Measurements from ENCODE around the gene CD82.

CD82 gene

GRCh38 chr11:44528581-44528980 lies 36.9 kb upstream of the CD82 start:
- intact Hi-C loops (cut with micrococcal nuclease), result loop anchor here (5.0 kb wide), 1 partner anchor 176 kb away; no protein-coding TSS in a partner anchor
- peaks cover 65% of the 10 kb centered on the region for H3K4me1 Mint-ChIP-seq (ENCODE audit: low read depth)
- H3K27ac Mint-ChIP-seq, result peak overlapping the region; percentile 63

GRCh38 chr11:44529895-44530412 lies 35.5 kb upstream of the CD82 start:
- H3K27ac Mint-ChIP-seq, result peak overlapping the region; percentile 61
- intact Hi-C loops (cut with micrococcal nuclease), result loop anchor here (1.0 to 5.0 kb wide), 2 partner anchors 35 to 178 kb away; partner anchors contain the start of gene CD82
- no peaks in the 10 kb centered on the region for H3K9me3 Mint-ChIP-seq
- no peaks in the 10 kb centered on the region for H3K36me3 Mint-ChIP-seq (ENCODE audit: low read depth)
- peaks cover 57% of the 10 kb centered on the region for H3K4me1 Mint-ChIP-seq (ENCODE audit: low read depth)
- H3K4me3 Mint-ChIP-seq, result no peak overlapping the region
- peaks cover 27% of the 10 kb centered on the region for H3K27me3 Mint-ChIP-seq

More at GRCh38 chr11:44528581-44528980, 36.9 kb upstream of the CD82 start:
- H3K4me3 Mint-ChIP-seq, result no peak overlapping the region
- H3K27me3 Mint-ChIP-seq, result peaks cover 26% of the 10 kb centered on the region
- H3K36me3 Mint-ChIP-seq (ENCODE audit: low read depth), result no peaks in the 10 kb centered on the region
- no peaks in the 10 kb centered on the region for H3K9me3 Mint-ChIP-seq

DNA sequence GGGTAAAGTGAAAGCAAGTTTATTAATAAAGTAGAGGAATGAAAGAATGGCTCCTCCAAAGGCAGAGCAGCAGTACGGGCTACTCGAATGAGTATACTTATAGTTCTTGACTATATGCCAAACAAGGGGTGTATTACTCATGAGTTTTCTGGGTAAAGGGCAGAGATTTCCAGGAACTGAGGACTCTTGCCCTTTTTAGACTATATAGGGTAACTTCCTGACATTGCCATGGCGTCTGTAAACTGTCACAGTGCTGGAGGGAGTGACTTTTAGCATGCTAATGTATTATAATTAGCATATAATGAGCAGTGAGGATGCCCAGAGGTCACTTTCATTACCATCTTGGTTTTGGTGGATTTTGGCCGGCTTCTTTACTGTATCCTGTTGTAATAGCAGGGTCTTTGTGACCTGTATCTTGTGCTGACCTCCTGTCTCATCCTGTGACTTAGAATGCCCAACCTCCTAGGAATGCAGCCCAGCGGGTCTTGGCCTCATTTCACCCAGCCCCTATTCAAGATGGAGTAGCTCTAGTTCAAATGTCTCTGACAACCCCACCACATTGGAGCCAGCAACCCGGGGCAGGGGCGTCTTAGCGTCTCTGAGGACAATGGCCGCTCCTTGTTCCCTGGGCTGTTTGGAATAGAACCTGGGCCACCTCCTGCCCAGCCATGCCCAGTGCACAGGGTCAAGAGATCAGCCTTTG lies 34.9 kb upstream of the CD82 start:
- no peaks in the 10 kb centered on the region for H3K36me3 Mint-ChIP-seq (ENCODE audit: low read depth)
- H3K27me3 Mint-ChIP-seq, result peaks cover 24% of the 10 kb centered on the region
- peak overlapping the region; percentile 61 for H3K27ac Mint-ChIP-seq
- H3K9me3 Mint-ChIP-seq, result no peaks in the 10 kb centered on the region
- no peak overlapping the region for H3K4me3 Mint-ChIP-seq
- H3K4me1 Mint-ChIP-seq (ENCODE audit: low read depth), result peaks cover 51% of the 10 kb centered on the region
- intact Hi-C loops (cut with micrococcal nuclease), result loop anchor here (1.0 kb wide), 1 partner anchor 35 kb away; the partner anchor contains the start of gene CD82

DNA sequence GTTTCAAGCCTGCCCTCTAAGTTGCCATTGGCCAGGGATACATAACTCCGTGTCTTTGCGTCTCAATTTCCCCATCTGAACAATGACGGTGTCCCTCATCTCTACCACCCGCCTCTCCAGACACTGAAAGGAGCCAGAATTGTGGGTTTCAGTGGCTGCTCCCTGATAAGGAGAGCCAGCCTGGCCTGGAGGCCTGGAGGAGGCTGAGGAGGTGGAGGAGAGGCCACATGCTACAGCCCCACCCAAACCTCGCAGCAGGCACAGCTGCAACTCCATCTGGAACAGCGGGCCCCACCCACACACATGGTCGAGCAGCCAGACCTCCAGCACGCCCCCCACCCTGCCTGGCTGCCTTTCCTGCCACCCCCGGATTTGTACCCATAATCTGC lies 34.4 kb upstream of the CD82 start:
- H3K9me3 Mint-ChIP-seq, result no peaks in the 10 kb centered on the region
- peak overlapping the region; percentile 20 for H3K4me3 Mint-ChIP-seq
- H3K36me3 Mint-ChIP-seq (ENCODE audit: low read depth), result no peaks in the 10 kb centered on the region
- H3K27ac Mint-ChIP-seq, result peak overlapping the region; percentile 61
- peaks cover 19% of the 10 kb centered on the region for H3K27me3 Mint-ChIP-seq
- H3K4me1 Mint-ChIP-seq (ENCODE audit: low read depth), result peaks cover 46% of the 10 kb centered on the region
- intact Hi-C loops (cut with micrococcal nuclease), result no loop called here

- Mint-ChIP-seq H3K4me1 (ENCODE audit: low read depth) (peaks cover 45% of the 10 kb centered on the region), H3K36me3 (ENCODE audit: low read depth) (no peaks in the 10 kb centered on the region), H3K27me3 (peaks cover 17% of the 10 kb centered on the region), H3K9me3 (no peaks in the 10 kb centered on the region), H3K4me3 (no peak overlapping the region), H3K27ac (peak overlapping the region; percentile 61)
- intact Hi-C loops (cut with micrococcal nuclease), result no loop called here
Measured at GRCh38 chr11:44531636-44532035, 33.8 kb upstream of the CD82 start.

GRCh38 chr11:44532809-44533208 lies 32.7 kb upstream of the CD82 start:
- H3K4me1 Mint-ChIP-seq (ENCODE audit: low read depth), result peaks cover 46% of the 10 kb centered on the region
- intact Hi-C loops (cut with micrococcal nuclease), result no loop called here
- no peak overlapping the region for H3K27ac Mint-ChIP-seq
- no peak overlapping the region for H3K4me3 Mint-ChIP-seq
- no peaks in the 10 kb centered on the region for H3K36me3 Mint-ChIP-seq (ENCODE audit: low read depth)
- peaks cover 15% of the 10 kb centered on the region for H3K27me3 Mint-ChIP-seq
- no peaks in the 10 kb centered on the region for H3K9me3 Mint-ChIP-seq

DNA sequence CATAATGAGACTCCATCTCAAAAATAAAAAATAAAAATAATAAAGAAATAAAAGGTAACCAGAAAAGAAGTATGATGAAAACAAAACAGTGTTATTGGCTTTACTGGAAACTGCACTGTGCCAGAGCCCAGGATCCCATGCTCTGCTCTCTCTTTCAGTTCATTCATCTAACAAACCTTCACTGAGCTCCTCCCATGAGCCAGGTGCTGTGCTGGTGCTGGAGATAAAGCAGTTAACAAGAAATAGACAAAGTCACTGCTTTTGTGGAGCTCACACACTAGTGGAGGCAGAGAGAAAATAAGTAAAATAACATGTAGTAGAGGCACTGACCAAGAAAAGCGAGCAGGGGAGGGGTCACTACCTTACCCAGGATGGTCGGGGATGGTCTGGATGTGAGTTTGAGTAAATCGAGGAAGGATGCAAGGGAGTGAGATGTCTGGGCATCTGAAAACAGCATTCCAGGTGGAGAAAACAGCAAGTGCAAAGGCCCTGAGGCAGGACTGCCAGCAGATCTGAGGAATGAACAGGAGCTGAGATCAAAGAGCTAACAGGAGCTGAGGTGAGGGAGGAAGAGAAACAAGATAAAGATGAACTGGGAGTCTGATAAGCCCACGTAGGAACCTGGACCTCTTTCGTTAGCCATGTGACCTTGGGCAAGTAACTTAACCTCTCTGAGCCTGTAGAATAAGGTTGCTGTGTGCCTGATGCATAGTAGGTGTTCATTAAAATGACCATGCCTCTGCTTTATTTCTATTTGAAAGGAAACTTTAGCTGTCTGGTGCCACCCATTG lies 31.3 kb upstream of the CD82 start:
- H3K9me3 Mint-ChIP-seq, result no peaks in the 10 kb centered on the region
- H3K4me1 Mint-ChIP-seq (ENCODE audit: low read depth), result peaks cover 38% of the 10 kb centered on the region
- H3K36me3 Mint-ChIP-seq (ENCODE audit: low read depth), result no peaks in the 10 kb centered on the region
- no peak overlapping the region for H3K4me3 Mint-ChIP-seq
- H3K27me3 Mint-ChIP-seq, result peaks cover 17% of the 10 kb centered on the region
- intact Hi-C loops (cut with micrococcal nuclease), result no loop called here
- no peak overlapping the region for H3K27ac Mint-ChIP-seq

- H3K27ac Mint-ChIP-seq, result no peak overlapping the region
- intact Hi-C loops (cut with micrococcal nuclease), result no loop called here
- peaks cover 17% of the 10 kb centered on the region for H3K27me3 Mint-ChIP-seq
- no peak overlapping the region for H3K4me3 Mint-ChIP-seq
- H3K9me3 Mint-ChIP-seq, result no peaks in the 10 kb centered on the region
- H3K4me1 Mint-ChIP-seq (ENCODE audit: low read depth), result peaks cover 27% of the 10 kb centered on the region
- no peaks in the 10 kb centered on the region for H3K36me3 Mint-ChIP-seq (ENCODE audit: low read depth)
Measured at GRCh38 chr11:44535191-44535980, 30.1 kb upstream of the CD82 start.

DNA sequence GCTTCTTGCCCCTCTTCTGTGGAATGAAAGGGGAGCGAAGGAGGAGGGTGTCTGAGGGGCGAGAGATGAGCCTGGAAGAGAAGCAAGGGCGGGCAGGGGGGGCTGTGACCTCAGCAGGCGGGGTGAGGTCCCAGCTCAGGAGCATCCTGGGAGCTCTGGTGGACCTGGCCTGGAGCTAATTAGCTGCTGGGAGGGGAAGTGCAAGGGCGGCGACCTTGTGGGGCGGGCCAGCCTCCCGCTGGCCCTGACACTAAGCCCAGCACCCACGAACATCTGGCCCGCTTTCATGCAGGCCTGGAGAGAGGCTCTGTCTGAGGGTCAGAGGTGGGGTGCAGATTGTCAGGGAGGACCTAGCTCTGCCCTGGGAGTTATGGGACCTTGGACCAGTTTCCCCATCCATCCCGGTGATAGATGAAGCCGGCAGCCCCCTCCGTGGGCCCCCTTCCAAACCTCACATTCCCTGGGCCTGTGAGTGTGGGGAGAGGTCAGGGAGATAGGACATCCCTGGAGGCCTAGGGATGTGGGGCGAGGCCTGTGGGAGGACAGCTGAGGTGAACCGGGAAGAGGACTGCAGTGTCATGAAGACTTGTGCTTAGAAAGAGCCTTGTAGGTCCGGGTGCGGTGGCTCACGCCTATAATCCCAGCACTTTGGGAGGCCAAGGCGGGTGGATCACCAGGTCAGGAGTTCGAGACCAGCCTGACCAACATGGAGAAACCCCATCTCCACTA lies 28.5 kb upstream of the CD82 start:
- Mint-ChIP-seq H3K27me3 (peaks cover 20% of the 10 kb centered on the region), H3K4me3 (no peak overlapping the region), H3K36me3 (ENCODE audit: low read depth) (no peaks in the 10 kb centered on the region), H3K9me3 (no peaks in the 10 kb centered on the region), H3K27ac (no peak overlapping the region), H3K4me1 (ENCODE audit: low read depth) (peaks cover 12% of the 10 kb centered on the region)
- intact Hi-C loops (cut with micrococcal nuclease), result no loop called here

DNA sequence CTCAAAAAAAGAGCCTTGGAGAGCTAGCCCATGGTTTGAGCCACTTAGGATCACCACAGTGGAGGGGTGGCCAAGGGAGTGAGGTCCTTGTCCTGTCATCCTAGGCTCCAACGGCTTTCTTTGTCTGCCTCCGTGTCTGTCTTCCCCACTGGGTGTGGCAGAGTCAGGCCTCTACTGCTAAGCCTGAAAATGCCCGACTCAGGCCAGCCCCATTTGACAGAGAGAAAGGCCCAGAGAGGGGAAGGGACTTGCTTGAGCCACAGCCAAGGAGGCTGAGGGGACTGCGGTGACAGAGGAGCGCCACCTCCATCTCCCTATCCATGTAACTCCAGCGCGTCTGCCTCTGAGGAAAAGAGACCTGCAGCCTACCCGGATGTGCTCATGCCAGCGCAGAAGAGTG lies 27.8 kb upstream of the CD82 start:
- no peaks in the 10 kb centered on the region for H3K9me3 Mint-ChIP-seq
- no peak overlapping the region for H3K4me3 Mint-ChIP-seq
- peaks cover 6% of the 10 kb centered on the region for H3K4me1 Mint-ChIP-seq (ENCODE audit: low read depth)
- no peak overlapping the region for H3K27ac Mint-ChIP-seq
- no peaks in the 10 kb centered on the region for H3K36me3 Mint-ChIP-seq (ENCODE audit: low read depth)
- H3K27me3 Mint-ChIP-seq, result peaks cover 20% of the 10 kb centered on the region
- intact Hi-C loops (cut with micrococcal nuclease), result loop anchor here (1.0 to 2.0 kb wide), 4 partner anchors 14 to 443 kb away; partner anchors contain the start of gene EXT2

DNA sequence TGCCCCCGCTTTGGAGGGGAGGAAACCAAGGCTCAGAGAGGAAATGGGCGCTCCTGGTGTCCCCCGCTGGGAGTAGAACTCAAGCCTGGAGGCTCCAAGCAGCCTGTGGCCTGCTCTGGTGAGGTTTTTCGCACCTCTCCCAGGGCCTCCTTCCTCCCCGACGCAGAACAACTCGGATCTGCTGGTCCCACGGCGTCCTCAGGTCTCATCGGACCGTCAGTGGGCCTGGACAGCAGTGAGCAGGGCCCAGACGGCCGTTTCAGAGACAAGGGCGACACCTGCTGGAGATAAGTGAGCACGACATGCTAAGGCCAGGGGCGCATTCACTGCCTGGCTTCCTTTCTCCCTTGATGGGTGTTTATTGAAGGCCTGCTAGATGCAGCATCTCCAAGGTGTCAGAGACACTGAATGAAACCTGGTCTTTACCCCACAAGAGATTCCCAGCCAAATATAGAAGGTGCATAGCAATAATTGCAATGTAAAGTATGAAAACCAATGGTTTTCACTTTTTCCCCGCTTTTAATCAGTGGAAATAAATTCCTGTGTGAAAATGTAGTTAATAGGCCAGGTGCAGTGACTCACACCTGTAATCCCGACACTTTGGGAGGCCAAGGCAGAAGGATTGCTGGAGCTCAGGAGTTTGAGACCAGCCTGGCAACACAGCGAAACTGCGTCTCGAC lies 26.9 kb upstream of the CD82 start:
- H3K36me3 Mint-ChIP-seq (ENCODE audit: low read depth), result no peaks in the 10 kb centered on the region
- intact Hi-C loops (cut with micrococcal nuclease), result loop anchor here (1.0 to 2.0 kb wide), 4 partner anchors 15 to 444 kb away; partner anchors contain the start of gene EXT2
- H3K27me3 Mint-ChIP-seq, result peaks cover 20% of the 10 kb centered on the region
- no peaks in the 10 kb centered on the region for H3K9me3 Mint-ChIP-seq
- H3K4me1 Mint-ChIP-seq (ENCODE audit: low read depth), result peaks cover 6% of the 10 kb centered on the region
- no peak overlapping the region for H3K4me3 Mint-ChIP-seq
- no peak overlapping the region for H3K27ac Mint-ChIP-seq

- peaks cover 6% of the 10 kb centered on the region for H3K4me1 Mint-ChIP-seq (ENCODE audit: low read depth)
- no peaks in the 10 kb centered on the region for H3K9me3 Mint-ChIP-seq
- H3K27ac Mint-ChIP-seq, result no peak overlapping the region
- peaks cover 14% of the 10 kb centered on the region for H3K27me3 Mint-ChIP-seq
- H3K36me3 Mint-ChIP-seq (ENCODE audit: low read depth), result no peaks in the 10 kb centered on the region
- intact Hi-C loops (cut with micrococcal nuclease), result loop anchor here (2.0 kb wide), 1 partner anchor 445 kb away; the partner anchor contains the start of gene EXT2
- no peak overlapping the region for H3K4me3 Mint-ChIP-seq
Measured at GRCh38 chr11:44539971-44540370, 25.5 kb upstream of the CD82 start.
